ENCODE data around the gene MGRN1.

Gene MGRN1

DNA sequence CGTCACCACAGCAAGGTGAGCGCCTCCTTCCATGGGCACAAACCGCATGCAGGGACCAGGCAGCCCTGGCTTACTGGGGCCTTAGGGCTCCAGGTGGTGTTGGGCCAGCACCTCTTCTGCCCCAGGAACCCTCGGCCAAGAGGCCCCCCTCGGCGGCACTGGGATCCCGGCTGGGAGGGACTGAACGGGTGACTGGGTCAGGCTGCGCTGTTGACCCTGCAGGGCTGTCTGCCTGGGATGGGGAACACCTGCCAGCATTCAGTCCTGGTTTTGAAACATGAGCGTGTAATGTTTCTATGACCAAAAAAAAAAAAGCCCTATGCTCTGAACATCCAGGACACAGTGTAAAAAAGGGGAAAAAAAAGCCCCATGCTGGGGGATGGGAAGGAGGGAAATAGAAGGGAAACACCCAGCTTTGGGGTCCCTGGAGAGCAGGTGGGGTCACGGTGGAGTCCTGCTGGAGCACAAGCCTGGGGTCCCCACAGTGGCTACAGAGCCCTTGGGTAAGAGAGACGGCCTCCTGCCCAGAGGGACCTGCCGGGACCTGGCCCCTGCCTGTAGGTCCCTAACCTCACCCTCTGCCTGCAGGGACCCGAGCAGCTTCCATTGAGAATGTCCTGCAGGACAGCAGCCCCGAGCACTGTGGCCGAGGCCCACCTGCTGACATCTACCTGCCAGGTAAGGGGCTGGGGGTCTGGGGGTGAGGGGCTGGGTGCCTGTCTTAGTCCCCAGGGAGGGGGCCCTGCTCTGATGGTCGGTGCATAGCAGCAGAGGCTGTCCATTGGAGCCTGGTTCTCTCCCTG, 58.8 kb downstream of the MGRN1 start:
- H3K4me3 ChIP-seq (ENCODE audit: low read length), result no peak overlapping the region
- TF ChIP-seq, protein P1, sequence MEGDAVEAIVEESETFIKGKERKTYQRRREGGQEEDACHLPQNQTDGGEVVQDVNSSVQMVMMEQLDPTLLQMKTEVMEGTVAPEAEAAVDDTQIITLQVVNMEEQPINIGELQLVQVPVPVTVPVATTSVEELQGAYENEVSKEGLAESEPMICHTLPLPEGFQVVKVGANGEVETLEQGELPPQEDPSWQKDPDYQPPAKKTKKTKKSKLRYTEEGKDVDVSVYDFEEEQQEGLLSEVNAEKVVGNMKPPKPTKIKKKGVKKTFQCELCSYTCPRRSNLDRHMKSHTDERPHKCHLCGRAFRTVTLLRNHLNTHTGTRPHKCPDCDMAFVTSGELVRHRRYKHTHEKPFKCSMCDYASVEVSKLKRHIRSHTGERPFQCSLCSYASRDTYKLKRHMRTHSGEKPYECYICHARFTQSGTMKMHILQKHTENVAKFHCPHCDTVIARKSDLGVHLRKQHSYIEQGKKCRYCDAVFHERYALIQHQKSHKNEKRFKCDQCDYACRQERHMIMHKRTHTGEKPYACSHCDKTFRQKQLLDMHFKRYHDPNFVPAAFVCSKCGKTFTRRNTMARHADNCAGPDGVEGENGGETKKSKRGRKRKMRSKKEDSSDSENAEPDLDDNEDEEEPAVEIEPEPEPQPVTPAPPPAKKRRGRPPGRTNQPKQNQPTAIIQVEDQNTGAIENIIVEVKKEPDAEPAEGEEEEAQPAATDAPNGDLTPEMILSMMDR (conservative IDR thresholded peaks at IDR 0.05; ENCODE audit: low read length), result no peak
- DNase-seq (ENCODE audit: low read depth), result no peak

DNA sequence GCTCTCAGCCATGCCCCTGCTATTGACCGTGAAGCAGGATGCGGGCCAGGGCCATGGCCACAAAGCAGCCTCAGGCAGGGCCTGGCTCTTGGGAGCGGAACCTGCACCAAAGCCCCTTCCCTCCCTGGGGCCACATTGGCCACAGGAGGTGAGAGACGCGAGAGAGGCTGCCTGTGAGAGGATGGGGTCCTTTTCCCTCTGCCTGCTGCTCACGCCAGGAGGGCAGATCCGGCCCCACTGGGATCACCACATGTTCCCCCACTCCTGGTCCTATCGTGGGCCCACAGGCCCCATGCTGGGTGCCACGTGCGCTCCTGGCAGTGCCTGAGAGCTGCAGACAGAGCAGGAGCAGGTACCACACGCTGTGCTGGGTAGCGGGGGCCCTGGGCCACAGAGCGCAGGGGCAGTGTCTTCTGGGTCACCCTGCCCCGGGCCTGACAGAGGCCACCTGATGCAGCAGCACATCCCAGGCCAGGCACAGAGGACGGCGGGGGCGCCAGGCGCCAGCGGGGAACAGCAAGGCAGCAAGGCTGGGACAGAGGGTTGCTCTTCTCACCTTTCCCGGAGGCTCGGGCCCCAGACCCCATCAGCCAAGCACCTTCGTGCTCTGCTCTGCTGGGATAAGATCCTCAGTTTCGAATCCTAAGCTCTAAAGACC, 59.6 kb downstream of the MGRN1 start:
- TF ChIP-seq, protein P1 (conservative IDR thresholded peaks at IDR 0.05; ENCODE audit: low read length), result no peak
- H3K4me3 ChIP-seq (ENCODE audit: low read length), result no peak overlapping the region
- no peak for DNase-seq (ENCODE audit: low read depth)

DNA sequence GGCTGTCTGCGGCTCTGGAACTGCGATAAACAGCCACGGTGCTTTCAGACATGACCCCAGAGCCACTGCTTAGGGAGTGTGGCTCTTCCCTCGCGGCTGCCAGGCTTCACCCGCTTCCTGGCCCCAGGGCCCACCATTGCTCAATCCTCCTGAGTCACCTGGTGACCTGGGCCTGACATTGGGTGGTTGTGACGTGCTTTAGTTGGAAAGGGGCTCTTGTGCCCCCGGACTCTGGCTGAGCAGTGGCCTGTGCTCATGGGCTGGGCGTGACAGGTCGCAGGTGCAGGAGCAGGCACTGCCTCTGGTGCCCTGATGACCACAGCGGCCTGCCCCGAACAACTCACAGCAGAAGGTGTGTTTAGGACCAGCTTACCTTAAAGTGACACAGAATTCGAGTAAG, 60.1 kb downstream of the MGRN1 start:
- no peak for DNase-seq (ENCODE audit: low read depth)
- TF ChIP-seq, protein P1 (conservative IDR thresholded peaks at IDR 0.05; ENCODE audit: low read length), result no peak

DNA sequence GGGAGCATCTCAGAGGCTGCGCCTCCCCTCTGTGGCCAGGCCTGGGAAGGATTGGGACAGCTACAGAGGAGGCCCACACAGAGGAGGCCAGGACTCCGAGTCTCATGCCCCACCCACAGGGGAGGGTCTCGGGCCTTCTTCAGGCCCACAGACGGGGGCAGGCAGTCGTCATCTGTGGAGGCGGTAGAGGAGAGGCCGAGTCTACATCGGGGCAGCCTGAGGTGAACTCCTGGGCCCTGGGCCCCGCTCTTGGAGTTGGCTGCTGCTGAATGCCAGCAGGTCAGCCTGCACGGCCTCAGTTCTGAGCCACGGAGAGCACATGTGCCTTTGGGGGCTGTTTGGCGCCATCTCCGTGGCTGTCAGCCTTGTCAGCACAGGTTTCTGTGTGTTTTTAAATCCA, 60.7 kb downstream of the MGRN1 start:
- TF ChIP-seq, protein P1 (conservative IDR thresholded peaks at IDR 0.05; ENCODE audit: low read length), result no peak
- H3K4me3 ChIP-seq (ENCODE audit: low read length), result no peak overlapping the region

More for the DNA sequence above, 60.1 kb downstream of the MGRN1 start:
- no peak overlapping the region for H3K4me3 ChIP-seq (ENCODE audit: low read length)

DNA sequence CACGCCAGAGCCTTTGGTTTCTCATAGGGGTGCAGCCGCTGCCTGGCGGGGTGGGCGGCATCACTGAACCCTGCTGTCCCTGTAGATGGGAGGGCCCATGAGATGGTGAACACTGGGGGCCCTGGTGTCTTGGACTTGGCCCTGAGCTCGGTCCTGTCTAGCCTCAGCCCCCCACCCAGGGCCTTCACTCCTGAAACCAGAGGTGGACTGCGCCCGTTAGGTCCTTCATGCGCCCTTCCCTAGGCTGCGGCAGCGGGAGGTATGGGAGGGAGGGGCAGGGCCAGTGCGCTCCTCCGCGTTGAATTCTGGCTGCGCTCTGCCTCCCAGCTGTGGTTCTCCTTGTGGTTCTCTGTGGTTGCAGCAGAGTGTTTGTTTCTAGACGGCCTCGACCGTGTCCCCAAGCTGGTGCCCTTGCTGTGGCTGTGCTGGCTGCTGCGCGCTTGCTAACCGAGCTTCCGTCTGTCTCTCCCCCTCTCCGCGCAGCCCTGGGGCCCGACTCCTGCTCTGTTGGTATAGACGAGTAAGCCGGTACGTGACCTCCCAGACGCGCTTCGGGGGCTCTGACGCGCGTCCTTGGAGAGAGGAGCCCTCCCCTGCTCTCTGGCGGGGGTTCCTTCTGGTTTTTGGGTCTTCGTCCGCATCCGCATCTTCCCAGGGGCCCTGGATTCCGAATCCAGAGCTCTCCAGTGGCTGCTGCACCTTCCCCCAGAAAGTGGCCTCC, 61.3 kb downstream of the MGRN1 start:
- DNase-seq (ENCODE audit: low read depth), result no peak
- TF ChIP-seq, protein P1 (conservative IDR thresholded peaks at IDR 0.05; ENCODE audit: low read length), result no peak
- H3K4me3 ChIP-seq (ENCODE audit: low read length), result no peak overlapping the region

More for the DNA sequence above, 60.7 kb downstream of the MGRN1 start:
- DNase-seq (ENCODE audit: low read depth), result no peak

DNA sequence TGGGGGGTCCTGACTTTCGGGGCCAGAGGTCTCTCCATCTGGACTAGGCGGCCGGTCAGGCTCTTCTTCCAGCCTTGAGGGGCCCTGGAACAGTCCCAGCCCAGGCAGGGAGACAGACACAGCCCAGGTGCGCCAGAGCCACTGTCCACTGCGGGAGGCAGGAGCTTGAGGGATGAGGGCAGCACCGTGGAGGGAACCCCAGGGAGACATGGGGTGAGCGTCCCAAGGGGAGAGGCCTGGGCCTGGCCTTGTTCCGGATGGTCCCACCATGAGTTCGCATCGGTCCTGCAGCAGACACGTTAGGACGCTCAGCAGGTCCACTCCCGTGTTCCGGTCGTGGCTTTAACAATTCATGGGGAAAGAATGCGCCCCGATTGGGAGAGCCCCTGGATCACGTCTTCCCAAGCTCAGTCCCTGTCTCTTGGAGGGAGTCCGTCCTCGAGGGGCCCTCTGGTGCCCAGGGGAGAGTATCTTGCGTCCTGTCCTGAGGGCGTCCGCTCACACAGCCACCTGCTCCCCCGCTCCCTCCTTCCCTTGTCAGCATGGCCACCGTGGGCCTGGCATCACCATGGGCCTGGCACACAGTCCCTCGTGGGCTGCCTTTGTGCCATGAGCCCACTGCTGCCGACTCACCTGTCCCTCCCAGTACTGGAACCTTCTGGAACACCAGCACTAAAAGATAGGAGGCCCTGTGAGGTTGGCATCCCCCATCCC, 62.0 kb downstream of the MGRN1 start:
- DNase-seq (ENCODE audit: low read depth), result no peak
- TF ChIP-seq, protein P1 (conservative IDR thresholded peaks at IDR 0.05; ENCODE audit: low read length), result no peak
- no peak overlapping the region for H3K4me3 ChIP-seq (ENCODE audit: low read length)

Measured in AG10803 (cell line).